GM18517 (cell line): ENCODE measurements around the gene NREP.

Experiments used
- ATAC-seq: cut with Tn5 transposase; IDR thresholded peaks from one replicate; pipeline ENCODE4 v1.9.1; 2021; ENCODE audit warnings: mild to moderate bottlenecking, moderate library complexity; ENCODE audit not compliant: unreplicated experiment

The NREP gene

GRCh38 chr5:111756581-111757354 lies at the start of gene NREP:
Gene NREP, minus strand, starts transcription at chr5:111757194. Its CDS starts 1,422 bp downstream, at chr5:111755772.
- ATAC-seq: peak; percentile 7

GRCh38 chr5:111806753-111807152 lies 49.8 kb upstream of the NREP start:
- no peak for ATAC-seq

GRCh38 chr5:111806156-111806555 lies 49.2 kb upstream of the NREP start:
- no peak for ATAC-seq

GRCh38 chr5:111805071-111805470 lies 48.1 kb upstream of the NREP start:
- ATAC-seq: no peak

- no peak for ATAC-seq
These were observed 43.4 kb upstream of the NREP start for GRCh38 chr5:111800351-111800750.

- ATAC-seq: no peak
These were observed 38.1 kb upstream of the NREP start for GRCh38 chr5:111795142-111795541.

DNA sequence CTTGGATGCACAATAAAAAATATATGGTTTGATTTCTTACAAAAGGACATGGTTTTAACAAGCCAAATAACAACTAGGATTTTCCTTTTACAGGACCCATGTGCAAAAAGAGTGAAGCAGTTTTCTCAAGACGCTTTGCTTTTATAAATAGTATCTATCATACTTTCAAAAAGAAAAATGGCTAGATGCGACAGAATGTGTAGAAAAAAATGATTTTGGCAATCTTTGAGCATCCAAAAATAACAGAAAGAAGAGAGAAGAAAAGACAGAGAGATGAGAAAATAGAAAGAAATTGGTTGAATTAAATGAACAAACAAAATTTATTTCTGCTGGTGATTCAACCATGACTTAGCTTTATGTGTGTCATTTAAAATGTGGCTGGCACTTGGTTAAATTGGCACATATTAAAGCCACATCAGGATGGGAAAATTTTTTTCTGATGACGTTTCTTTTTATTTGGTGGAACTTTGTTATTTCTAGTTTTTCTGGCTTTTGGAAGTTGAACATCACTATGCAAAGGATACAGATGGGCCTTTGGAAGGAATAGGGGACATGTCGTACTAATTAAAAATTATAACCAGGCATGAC lies 35.6 kb upstream of the NREP start:
- ATAC-seq: no peak

DNA sequence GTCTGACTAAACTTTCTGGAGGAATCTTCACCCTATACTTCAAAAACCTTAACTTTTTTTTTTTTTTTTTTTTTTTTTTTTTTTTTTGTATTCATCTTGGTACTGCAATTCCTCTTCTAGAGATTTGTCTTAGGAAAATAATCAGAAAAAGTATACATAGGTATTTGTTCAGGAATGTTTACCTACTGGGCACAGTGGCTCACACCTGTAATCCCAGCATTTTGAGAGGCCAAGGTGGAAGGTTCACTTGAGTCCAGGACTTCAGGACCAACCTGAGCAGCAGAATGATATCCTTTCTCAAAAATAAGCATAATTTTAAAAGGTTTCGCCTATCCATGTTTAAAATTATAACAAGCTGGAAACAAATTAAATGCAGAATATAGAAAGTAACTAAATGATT lies 33.3 kb upstream of the NREP start:
- ATAC-seq: no peak

- no peak for ATAC-seq
These were observed 30.0 kb upstream of the NREP start for GRCh38 chr5:111787006-111787405.

GRCh38 chr5:111784491-111785181 lies 27.6 kb upstream of the NREP start:
- no peak for ATAC-seq

- no peak for ATAC-seq
These were observed 26.5 kb upstream of the NREP start for GRCh38 chr5:111783537-111783936.

DNA sequence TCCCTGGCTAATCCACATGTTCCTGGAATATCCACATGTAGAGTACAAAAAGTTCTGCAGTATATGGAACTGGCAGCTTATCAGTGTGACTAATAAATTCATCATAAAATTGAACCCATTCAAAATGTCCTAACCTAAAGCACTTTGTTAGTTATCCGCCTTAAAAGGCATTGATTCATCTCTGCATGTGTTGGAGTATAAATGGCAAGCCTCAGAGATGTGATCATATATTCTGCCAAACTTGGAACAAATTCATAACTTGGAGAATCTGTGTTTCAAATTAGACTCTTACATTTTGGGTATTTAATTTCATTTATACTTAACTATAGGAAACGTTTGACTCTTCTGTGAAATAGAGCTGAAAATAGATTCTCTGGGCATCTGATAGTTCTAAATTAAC lies 25.2 kb upstream of the NREP start:
- no peak for ATAC-seq

- ATAC-seq: no peak
These were observed 24.2 kb upstream of the NREP start for GRCh38 chr5:111781200-111781599.

- no peak for ATAC-seq
These were observed 22.9 kb upstream of the NREP start for GRCh38 chr5:111779922-111780292.

DNA sequence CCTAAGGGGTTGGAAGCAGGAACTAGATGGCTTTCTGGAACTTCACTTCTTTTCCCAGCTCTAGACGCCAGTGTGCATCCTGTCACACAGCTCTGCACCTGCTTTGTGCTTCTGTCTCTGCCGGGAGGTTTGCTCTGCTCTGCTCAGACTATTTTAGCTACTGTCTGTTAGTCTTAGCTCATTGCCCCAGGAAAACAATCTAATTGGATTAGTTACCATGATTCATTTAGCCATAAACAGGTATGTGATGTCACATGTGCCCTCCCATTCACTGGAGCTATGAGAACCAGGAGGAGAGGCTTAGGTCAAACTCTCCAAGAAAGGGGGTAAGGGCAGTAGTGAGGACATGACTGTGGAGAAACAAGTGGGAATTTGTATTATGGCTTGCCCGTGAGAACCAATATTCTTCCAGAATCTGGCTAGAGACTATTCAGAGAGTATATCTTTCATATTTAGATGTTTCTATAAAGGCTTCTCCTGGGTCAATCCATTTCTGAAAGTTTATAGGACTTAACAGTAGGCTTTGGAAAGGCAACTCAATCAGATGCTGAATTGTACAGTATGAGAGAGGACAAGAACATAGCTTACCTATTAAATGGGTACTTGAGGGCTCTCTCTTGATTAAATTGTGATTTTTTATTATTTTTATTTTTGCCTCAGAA lies 22.4 kb upstream of the NREP start:
- ATAC-seq: no peak

DNA sequence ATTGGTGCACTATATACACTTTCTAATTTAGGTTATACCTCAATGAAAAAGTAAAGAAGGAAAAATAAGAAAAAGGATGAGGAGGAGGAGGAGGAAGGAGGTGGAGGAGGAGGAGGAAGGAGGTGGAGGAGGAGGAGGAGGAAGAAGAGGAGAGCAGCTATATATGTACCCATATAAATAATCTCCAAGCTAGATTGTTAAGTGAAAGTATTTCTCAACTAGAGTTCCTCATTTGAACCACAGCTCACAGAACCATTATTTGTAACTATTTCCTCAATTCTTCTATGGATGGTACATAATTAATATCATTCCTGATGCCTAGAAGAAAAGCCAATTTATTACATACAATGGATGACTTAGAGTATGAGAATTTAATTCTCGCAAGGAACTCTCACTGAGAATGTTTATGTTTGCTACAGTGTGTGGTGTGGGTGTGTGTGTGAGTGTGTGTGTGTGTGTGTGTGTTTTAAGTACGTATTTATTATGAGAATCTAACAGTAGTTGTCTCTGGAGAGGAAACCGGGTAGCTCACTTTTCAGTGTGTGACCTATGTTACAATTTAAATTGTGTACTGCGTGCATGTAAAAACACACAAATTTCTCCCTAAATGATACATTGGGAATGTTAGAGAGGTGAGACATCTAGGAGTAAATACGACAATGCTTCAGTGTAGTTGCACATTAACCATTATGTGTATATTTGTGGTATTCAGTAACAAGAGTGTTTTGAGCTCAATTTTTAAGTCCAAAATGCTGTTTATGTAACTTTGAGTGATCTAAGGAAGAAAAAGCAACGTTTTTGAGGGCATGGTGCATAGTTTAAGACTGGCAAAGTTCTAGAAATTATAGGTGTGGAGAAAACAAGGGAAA lies 20.2 kb upstream of the NREP start:
- no peak for ATAC-seq

- ATAC-seq: no peak
These were observed 18.2 kb upstream of the NREP start for GRCh38 chr5:111775224-111775623.

GRCh38 chr5:111774525-111774924 lies 17.5 kb upstream of the NREP start:
- no peak for ATAC-seq

GRCh38 chr5:111772456-111773122 lies 15.6 kb upstream of the NREP start:
- ATAC-seq: no peak

DNA sequence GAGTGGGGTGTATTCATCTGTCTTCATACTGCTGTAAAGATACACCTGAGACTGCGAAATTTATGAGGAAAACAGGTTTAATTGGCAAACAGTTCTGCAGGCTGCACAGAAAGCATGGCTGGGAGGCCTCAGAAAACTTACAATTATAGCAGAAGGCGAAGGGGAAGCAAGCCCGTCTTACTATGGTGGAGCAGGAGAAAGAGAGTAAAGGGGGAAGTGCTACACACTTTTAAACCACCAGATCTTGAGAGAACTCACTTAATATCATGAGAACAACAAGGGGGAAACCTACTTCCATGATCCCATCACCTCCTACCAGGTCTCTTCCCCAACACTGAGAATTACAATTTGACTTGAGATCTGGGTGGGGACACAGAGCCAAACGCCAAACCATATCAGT lies 12.5 kb upstream of the NREP start:
- no peak for ATAC-seq
